HG02763 (cell line): ENCODE results near the gene PATL1.
"Not testable (repeated sequence)": the region's sequence is repeated elsewhere in the genome, so short reads cannot be mapped to it uniquely, and the experiment has no call there.

Experiments used
- ATAC-seq: cut with Tn5 transposase; IDR thresholded peaks from one replicate; pipeline ENCODE4 v1.9.1; 2021; ENCODE audit warnings: mild to moderate bottlenecking, moderate library complexity; ENCODE audit not compliant: unreplicated experiment

The PATL1 gene

DNA sequence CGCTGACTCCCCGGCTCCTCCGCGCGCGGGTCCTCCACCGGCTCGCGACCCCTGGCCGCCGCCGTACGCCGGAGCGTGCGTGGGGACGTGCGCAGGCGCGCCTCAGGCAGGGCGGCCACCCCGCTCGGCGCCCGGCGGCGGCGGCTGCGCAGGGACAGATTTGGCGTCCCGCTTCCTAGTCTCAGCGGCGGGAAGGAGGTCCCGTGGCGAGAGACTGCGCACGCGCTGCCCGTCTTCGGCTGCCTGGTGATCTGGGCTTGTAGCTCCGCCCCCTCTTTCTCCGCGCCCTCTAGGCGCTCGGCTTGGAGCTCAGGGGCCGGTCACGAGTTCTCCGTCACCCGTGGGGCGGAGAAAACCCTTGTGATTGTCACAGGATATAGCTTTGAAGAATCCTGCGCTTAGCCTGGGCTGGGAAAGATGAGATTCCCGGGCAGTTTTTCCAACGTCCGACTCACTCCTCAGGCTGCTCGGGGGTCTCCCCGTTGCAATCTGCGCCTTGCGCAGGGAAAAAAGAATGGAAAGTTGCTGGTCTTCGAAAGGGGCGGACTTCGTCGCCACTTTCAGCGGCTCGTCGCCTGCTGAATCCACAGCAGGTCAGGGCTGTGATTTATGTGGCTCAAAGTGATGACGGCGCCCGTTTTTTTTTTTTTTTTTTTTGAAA lies at the start of gene PATL1:
PATL1 (minus strand) TSS at position 88 of the 661 bp plus-strand sequence. CDS start 142 bp downstream, outside the sequence.
- ATAC-seq = peak; percentile 95

- ATAC-seq = no peak
These were observed 47.2 kb upstream of the PATL1 start for GRCh38 chr11:59716051-59716450.

DNA sequence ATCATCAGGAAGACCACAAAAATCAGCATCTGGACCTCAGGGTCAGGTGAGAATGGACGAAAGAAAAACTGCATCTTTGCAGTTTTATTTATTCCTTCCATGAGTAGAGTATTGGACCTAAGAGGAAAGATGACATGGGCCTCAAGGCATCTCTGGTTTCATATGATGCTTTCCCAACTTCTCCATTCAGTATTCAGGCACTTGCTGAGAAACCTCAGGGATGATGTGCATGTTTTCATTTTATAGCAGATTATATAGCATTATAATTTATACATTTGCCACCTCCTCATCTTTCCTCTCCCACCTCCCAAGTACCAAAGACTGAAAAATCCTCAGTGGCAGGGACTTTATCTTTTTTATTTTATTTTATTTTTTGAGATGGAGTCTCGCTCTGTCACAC lies 44.9 kb upstream of the PATL1 start, which contains the start of gene OR10V1:
OR10V1 (minus strand) TSS at position 101 of the 400 bp plus-strand sequence; CDS start at position 101, 0 bp downstream.
- no peak for ATAC-seq

DNA sequence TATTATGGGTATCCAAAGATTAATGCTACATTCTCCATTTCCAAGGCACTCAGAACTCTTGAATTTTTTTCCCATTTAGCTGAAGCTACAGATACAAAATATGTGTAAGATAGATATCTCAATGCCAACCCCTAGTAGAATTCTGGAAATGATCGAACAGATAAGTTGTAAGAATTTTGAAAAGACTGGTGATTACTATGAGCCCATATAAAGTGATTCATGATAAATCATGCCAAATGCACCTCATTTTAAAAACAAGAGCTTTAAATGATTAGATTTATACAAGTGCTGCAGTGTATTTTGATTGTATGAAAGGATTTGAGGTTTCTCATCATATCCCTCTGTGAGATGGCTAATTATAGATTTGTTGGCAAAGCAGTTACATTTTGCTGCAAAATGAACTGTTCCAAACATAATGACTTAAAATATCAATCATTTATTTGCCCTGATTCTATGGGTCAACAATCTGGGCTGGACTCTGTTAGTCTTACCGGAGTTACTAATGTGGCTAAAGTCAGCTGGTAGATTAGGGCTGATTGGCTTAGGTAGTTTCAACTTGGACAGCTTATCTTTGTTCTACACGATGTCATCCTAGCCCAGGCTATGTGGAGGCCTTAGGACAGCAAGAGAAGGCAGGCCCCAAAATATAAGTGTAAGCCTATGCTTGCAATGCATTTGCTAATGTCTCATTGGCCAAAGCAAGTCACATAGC lies 41.5 kb upstream of the PATL1 start:
- no peak for ATAC-seq

DNA sequence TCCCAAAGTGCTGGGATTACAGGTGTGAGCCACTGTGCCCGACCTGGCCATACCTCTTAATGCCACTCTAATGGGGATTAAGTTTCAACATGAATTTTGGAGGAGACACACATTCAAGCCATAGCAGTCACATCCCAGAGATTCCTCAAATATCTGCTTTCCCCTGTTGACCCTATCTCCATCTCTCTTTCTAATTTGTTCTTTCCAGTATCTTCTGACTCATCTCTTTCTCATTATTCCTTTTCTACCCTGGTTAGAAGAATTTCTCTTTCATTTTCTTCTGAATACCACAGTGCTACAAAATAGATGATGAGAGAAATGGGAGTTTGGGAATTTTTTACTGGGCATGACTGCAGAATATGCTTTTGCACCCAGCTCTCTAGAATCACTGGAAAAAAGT lies 39.7 kb upstream of the PATL1 start:
- ATAC-seq = no peak

- ATAC-seq = no peak
These were observed 38.5 kb upstream of the PATL1 start for GRCh38 chr11:59707371-59707770.

DNA sequence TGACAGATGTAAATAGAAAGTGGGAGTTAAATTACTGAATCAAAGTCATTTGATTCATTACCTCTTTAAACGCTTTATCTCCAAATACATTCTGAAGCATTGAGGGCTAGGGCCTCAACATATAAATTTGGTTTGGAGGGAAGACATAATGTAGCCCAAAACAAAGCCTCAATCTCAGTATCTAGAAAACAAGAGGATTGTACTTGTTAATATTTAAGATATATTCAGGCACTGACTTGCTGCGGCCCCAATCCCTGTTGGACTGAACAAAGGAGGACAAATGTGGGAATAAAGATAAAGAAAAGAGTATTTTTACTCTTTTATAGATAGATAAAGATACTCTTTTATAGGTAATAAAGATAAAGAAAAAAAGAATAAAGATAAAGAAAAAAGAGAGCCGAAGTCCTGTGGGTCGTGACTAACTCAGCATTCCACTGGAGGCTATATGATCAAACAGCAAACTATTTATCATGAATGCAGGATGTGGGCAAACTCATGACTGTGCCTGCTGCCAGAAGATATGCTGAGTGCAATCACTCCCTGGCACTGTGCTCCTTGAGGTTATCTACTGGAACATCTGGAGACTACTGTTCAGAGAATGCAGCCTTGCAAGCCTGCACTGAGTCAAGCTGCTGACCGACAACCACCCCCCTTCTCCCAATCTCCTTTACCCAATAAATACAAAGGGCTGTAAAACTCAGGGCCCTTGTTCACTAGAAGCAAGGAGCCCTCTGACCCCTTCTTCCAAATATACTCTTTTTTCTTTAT lies 37.9 kb upstream of the PATL1 start:
- ATAC-seq = no peak

DNA sequence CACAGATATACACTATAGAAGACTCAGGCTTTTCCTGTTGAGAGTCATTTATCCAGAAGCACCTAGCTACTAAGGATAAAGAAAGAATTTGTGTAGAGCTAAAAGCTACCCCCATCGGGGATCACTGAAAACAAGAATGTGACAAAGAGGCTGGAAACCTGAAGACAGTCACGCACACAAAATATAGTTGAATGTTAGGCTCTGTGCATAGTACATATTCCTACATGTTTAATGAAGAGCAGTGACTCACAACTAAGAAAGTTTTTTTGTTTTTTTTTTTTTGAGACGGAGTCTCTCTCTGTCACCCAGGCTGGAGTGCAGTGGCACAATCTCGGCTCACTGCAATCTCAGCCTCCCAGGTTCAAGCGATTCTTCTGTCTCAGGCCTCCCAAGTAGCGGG lies 36.5 kb upstream of the PATL1 start:
- no peak for ATAC-seq

GRCh38 chr11:59703515-59703914 lies 34.7 kb upstream of the PATL1 start:
- not testable (repeated sequence) for ATAC-seq

DNA sequence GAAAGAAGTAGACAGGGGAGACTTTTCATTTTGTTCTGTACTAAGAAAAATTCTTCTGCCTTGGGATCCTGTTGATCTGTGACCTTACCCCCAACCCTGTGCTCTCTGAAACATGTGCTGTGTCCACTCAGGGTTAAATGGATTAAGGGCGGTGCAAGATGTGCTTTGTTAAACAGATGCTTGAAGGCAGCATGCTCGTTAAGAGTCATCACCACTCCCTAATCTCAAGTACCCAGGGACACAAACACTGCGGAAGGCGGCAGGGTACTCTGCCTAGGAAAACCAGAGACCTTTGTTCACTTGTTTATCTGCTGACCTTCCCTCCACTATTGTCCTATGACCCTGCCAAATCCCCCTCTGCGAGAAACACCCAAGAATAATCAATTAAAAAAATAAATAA lies 31.3 kb upstream of the PATL1 start:
- not testable (repeated sequence) for ATAC-seq

- no peak for ATAC-seq
These were observed 29.7 kb upstream of the PATL1 start for GRCh38 chr11:59698506-59698905.

DNA sequence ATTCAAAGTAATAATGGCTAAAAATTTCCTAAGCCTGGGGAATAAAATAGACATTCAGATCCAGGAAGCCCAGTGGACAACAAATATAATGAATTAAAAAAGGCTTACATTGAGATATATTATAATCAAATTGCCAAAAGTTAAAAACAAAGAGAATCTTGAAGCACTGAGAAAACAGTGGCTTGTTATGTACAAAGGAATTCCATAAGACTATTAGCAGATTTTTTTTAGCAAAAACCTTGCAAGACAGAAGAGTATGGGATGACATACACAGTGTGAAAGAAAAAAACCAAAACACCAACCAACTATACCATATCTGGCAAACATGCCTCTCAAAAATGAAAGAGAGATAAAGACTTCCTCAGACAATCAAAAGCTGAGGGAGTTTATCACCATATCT lies 24.1 kb upstream of the PATL1 start:
- ATAC-seq = no peak

DNA sequence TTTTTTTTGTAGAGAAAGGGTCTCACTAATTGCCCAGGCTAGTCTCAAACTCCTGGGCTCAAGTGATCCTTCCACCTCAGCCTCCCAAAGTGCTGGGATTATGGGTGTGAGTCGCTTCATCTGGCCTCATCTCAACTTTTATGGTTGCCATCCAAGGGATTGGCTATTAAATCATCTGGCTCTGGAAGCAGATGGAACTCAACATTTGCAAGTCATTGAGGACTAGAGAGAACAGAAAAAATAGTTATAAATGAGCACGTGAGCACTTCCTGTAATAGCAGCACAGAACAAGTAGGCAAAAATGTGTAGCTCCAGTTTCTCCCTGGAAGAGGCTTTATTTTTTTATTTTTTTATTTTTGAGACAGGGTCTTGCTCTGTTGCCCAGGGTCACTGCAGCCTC lies 22.3 kb upstream of the PATL1 start:
- no peak for ATAC-seq

DNA sequence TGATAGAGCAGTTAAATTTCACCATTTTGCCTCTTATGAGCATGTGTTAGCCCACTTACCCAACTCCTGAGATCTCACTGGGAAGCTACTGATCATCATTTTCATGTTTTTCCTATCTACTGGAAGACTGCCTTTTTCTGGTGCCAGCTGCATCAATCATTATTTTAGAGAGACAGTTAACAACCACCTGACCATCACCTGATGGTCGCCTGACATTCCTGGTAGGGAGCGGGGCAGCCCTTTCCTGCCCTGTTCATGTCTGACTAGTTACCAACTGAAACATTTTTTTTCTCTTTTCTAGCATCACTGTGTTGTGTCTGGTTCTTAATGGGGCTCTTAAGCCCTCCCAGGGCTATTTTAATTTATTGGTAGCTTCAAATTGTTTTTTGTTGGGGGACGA lies 20.2 kb upstream of the PATL1 start:
- ATAC-seq = no peak

GRCh38 chr11:59681260-59681725 lies 12.5 kb upstream of the PATL1 start:
- ATAC-seq = not testable (repeated sequence)

DNA sequence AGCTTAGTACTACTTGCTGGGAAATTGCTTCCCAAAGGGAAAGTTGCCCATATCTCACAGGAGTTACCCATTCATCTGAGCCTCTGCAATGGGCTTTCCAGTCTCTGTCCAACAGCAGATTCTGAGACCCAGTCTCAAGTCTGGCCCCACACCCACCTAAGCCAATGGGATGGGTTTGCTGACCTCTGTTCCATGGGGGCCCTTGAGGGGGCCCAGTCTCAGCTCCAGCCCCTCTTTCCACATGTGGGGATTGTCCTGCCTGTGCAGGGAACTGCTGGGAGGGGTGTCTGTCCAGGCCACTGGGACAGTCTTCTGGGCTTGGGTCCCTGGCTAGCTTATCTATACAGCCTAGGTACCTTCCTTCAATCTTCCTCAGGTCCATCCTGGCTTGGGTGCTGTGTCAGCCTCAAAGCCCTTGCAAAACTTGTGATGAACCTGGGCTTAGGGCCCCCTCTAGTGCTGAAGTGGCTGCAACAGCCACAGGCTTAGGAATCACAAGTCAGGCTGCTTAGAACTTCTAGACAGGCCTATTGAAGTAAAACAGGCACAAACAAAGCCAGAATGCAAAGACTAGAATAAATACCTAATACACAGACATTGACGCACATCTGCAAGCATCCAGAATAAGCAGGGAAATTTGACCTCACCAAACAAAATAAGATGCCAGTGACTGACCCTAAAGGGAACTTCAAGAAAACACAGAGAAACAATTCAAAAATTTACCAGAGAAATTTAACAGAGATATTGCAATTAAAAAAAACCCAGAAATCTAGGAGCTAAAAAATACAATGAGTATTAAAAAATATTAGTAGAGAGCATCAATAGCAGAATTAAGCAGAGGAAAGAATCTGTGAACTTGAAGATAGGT lies 11.7 kb upstream of the PATL1 start:
- peak; percentile 83 for ATAC-seq

GRCh38 chr11:59679347-59679746 lies 10.5 kb upstream of the PATL1 start:
- no peak for ATAC-seq

- no peak for ATAC-seq
These were observed 10.0 kb upstream of the PATL1 start for GRCh38 chr11:59678813-59679165.

DNA sequence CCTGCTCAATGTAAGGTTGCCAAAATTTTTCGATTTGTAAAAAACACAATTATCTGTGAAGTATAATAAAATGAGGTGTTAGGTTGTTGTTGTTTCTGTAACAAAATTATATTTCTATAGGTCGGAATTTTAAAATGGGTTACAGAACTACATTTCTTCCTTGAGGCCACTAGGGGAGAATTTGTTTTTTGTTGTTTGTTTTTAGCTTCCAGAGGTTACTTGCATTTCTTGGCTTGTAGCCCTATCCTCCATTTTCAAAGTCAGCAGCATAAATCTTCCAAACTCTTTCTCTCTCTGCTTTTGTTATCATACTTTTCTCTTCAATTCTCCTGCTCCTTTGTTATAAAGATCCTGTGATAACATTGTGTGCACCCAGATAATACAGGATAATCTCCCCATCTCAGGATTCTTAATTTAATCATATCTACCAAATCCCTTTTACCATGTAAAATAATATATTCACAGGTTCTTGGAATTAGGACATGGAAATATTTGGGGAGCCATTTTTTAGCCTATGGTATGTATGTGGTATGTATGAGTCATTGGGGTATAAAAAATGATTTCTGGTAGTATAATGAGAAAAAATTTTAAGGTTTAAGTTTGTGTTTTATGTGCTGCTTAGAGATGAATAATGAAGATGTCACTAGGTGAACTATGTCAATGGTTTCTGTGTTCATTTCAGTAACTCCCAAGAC lies 9.4 kb upstream of the PATL1 start:
- ATAC-seq = no peak

GRCh38 chr11:59676205-59676604 lies 7.4 kb upstream of the PATL1 start:
- no peak for ATAC-seq
